ENCODE data around the gene DSTYK. TPM values are rescaled to one million over a fixed set of nuclear protein-coding genes. Genes with fewer than 3 reads are reported as not detected.
A peak's percentile ranks its signal among the peaks of the same experiment; 100 is the strongest.

DSTYK gene
- total RNA-seq, 4 donors from 2014 or later, result 7.9 to 26.9 (median 14.4) TPM

DNA sequence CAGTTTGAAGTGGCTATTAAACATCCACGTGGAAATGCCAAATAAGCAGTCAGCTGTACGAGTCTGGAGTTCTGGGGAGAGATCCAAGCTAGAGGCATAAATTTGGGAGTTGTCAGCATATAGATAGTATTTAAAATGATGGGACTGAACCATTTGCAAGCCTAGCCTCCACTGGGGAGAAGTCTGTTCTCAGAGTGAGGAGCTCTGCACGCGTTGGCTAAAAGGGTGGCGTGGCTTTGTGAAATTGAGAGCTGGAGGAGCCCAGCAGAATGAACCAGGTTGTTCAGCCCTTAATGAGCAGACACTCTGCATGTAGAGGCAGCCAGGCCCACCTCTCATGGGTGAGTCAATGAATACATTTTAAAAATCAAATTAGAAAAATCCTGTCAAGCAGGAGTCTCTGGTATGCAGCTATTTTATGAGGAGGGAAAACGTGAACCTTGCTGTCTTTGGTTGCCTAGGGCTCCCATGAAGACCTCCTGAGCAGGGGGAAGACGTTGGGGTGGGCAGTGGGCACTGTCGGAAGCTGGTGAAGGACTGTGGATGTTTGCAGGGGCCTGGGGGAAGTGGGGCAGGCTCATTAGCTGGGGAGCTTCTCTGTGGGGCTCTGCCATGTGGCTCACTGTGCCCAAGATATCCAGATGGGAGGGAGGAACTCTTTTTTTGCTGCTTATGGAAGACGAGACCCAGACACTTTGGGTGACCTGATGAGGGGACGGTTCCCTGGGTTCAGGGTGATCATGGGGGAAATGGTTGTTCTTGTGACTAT is 35.0 kb upstream of the DSTYK start:
- peak overlapping the region; percentile 64 to 74 for H3K27ac ChIP-seq
- no peaks in the 10 kb centered on the region for H3K9me3 ChIP-seq

DNA sequence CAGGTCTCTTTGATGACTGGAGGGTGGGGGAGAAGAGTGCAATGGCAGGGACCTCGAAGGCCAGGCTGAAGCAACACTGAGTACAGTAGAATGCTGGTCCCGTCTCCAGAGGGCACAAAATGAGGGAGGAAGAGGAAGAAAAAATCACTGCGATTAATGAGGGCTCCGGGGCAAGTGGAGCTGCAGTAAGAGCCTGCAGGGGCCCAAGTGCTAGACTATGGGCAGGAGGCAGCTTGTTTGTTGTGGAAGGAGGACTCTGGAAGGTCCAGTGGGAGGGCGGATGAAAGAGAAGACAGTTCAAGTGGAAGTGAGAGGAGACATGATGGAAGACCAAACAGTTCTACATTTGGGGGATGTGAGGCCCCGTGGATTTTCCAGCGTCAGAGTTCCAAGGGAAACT is 33.6 kb upstream of the DSTYK start:
- H3K27ac ChIP-seq, result no peak overlapping the region
- H3K27me3 ChIP-seq, result no peaks in the 10 kb centered on the region
- intact Hi-C loops (cut with DNase I; ENCODE audit: low total_unique reads), result no loop called here
- no peaks in the 10 kb centered on the region for H3K36me3 ChIP-seq
- no peak for DNase-seq
- peaks cover 6 to 17% of the 10 kb centered on the region in 2 donors for H3K4me1 ChIP-seq
- no peaks in the 10 kb centered on the region for H3K9me3 ChIP-seq
- no peak for TF ChIP-seq POLR2A (IDR thresholded peaks at IDR 0.05)
- TF ChIP-seq, protein P1, sequence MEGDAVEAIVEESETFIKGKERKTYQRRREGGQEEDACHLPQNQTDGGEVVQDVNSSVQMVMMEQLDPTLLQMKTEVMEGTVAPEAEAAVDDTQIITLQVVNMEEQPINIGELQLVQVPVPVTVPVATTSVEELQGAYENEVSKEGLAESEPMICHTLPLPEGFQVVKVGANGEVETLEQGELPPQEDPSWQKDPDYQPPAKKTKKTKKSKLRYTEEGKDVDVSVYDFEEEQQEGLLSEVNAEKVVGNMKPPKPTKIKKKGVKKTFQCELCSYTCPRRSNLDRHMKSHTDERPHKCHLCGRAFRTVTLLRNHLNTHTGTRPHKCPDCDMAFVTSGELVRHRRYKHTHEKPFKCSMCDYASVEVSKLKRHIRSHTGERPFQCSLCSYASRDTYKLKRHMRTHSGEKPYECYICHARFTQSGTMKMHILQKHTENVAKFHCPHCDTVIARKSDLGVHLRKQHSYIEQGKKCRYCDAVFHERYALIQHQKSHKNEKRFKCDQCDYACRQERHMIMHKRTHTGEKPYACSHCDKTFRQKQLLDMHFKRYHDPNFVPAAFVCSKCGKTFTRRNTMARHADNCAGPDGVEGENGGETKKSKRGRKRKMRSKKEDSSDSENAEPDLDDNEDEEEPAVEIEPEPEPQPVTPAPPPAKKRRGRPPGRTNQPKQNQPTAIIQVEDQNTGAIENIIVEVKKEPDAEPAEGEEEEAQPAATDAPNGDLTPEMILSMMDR (IDR thresholded peaks at IDR 0.05), result no peak
- no peak overlapping the region for H3K4me3 ChIP-seq

More for the DNA sequence above, 35.0 kb upstream of the DSTYK start:
- peak in 1 of 2 donors; percentile 9 for DNase-seq
- Histone ChIP-seq H3K36me3 (no peaks in the 10 kb centered on the region), H3K27me3 (no peaks in the 10 kb centered on the region), H3K4me3 (no peak overlapping the region), H3K4me1 (peaks cover 6 to 17% of the 10 kb centered on the region in 2 donors)
- no peak for TF ChIP-seq POLR2A (IDR thresholded peaks at IDR 0.05)
- TF ChIP-seq, protein P1 (IDR thresholded peaks at IDR 0.05), result no peak
- intact Hi-C loops (cut with DNase I; ENCODE audit: low total_unique reads), result no loop called here

DNA sequence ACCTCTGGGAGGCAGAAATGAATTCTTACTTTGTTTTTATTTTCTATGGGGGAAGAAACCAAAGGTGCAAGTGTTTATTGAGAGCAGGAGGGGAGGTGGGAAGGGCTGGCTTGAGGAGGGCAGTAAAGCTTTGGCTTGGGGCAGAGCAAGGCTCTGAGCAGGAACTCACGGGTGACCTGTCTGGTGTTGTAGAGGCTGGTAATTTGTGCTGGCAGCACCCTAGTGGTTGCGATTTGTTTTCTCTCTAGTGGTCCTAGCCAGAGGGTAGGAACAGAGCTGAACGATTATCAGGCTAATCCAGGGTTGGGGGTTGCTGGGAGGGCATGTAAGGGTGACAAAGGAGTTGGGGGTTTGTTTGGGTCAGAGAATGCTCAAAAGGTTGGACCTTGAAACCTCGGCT is 32.9 kb upstream of the DSTYK start:
- no peaks in the 10 kb centered on the region for H3K9me3 ChIP-seq
- peak in 1 of 2 donors; percentile 3 for DNase-seq
- no peaks in the 10 kb centered on the region for H3K36me3 ChIP-seq
- intact Hi-C loops (cut with DNase I; ENCODE audit: low total_unique reads), result no loop called here
- H3K27ac ChIP-seq, result no peak overlapping the region
- H3K27me3 ChIP-seq, result no peaks in the 10 kb centered on the region
- no peak overlapping the region for H3K4me3 ChIP-seq
- peaks cover 6 to 15% of the 10 kb centered on the region in 2 donors for H3K4me1 ChIP-seq
- no peak for TF ChIP-seq POLR2A (IDR thresholded peaks at IDR 0.05)
- TF ChIP-seq, protein P1 (IDR thresholded peaks at IDR 0.05), result no peak

DNA sequence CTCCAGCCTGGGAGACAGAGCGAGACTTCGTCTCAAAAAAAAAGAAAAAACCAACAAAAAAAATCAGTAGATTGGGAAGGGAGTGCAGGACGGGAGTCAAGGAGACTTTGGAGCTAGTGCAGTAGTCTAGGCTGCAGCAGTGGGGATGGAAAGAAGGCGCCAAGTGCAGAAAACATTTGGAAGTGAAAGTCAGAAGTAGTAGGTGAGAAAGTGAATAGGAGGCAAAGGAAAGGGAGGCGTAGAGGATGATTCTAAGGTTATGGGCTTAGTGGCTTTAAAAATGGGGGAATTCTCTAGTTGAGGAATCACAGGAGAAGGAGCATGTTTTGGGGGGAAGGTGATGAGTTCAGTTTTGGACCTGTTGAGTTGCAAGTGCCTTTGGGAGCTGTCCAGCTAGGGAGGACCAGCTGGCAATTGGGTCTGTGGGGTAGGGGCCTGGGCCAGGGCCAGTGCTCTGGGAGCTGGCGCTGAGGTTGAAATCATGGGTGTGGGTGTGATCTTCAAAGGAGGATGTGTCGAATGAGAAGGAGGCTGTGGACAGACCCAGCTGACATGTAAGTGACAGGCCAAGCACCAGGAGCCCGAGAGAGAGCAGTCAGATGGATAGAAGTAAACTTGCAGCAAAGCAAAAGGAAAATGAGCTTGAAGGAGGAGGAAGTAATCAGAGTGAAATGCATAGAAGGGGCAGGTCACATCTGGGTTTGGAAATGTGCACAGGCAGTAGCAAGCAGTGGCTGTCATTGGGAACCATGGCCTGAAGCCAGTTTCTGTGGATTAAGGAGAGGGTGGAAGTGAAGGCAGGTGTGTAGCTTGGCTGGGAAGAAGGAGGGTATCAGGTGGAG is 32.1 kb upstream of the DSTYK start:
- Histone ChIP-seq H3K27me3 (no peaks in the 10 kb centered on the region), H3K27ac (no peak overlapping the region), H3K4me3 (no peak overlapping the region), H3K4me1 (peaks cover 6 to 10% of the 10 kb centered on the region in 2 donors), H3K9me3 (no peaks in the 10 kb centered on the region), H3K36me3 (no peaks in the 10 kb centered on the region)
- intact Hi-C loops (cut with DNase I; ENCODE audit: low total_unique reads), result no loop called here
- no peak for DNase-seq
- no peak for TF ChIP-seq POLR2A (IDR thresholded peaks at IDR 0.05)
- TF ChIP-seq, protein P1 (IDR thresholded peaks at IDR 0.05), result no peak

Data from uterus (tissue), 4 donors.